Measurements from ENCODE around the gene HINT3.
"Not testable (repeated sequence)": the region's sequence is repeated elsewhere in the genome, so short reads cannot be mapped to it uniquely, and the experiment has no call there.

The HINT3 gene

DNA sequence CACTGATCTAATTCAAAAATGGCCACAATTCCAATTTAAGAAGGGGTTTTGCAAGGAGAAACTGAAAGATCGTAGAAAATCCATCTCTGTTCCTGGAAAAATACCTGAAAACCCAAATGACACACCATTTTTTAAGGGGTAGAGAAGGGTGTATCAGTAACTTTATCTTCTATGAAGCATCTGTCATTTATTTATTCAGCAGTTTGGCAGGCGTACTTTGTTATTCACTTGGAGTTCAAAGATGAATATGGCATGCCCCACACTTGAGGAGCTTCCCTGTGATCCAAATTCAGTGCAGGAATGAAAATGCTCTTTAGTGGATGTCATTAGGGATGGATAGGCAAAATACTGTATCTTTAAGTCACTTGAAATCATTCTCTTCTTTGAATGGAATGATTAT, 7.2 kb downstream of the HINT3 start:
- Histone ChIP-seq H3K27me3 (ENCODE audit: control insufficient read depth, insufficient read depth, low read length) (no peaks in the 10 kb centered on the region), H3K9ac (ENCODE audit: low read depth, low read length) (no peak overlapping the region), H3K4me1 (ENCODE audit: control insufficient read depth, insufficient read depth, low read length) (no peaks in the 10 kb centered on the region), H3K9me3 (ENCODE audit: control insufficient read depth, insufficient read depth, low read length) (no peaks in the 10 kb centered on the region), H3K27ac (ENCODE audit: low read depth, low read length) (no peak overlapping the region), H3K36me3 (ENCODE audit: control insufficient read depth, insufficient read depth, low read length) (peaks cover 3% of the 10 kb centered on the region; the same call in 1 of the 2 replicates), H3K4me3 (ENCODE audit: low read depth, low read length) (no peak overlapping the region)

DNA sequence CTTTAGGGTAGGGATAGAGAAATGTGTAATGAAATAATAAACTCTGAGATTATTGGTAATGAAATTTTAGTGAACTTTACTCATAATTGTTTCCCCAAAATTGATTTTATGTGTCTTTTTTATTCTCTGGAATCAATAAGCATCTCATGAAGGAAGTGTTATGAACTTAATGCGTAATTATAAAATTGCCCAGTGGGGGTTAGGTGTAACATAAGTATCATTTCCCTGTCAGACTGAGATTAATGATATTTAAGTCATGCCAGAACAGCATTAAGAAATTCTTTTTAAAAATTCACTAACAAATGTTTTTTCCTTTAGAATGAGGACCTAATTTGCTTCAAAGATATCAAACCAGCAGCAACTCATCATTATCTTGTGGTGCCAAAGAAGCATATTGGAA, 10.0 kb downstream of the HINT3 start:
- H3K27ac ChIP-seq (ENCODE audit: low read depth, low read length) = no peak overlapping the region
- H3K4me3 ChIP-seq (ENCODE audit: low read depth, low read length) = no peak overlapping the region
- no peaks in the 10 kb centered on the region for H3K9me3 ChIP-seq (ENCODE audit: control insufficient read depth, insufficient read depth, low read length)
- no peak overlapping the region for H3K9ac ChIP-seq (ENCODE audit: low read depth, low read length)
- H3K27me3 ChIP-seq (ENCODE audit: control insufficient read depth, insufficient read depth, low read length) = no peaks in the 10 kb centered on the region
- H3K36me3 ChIP-seq (ENCODE audit: control insufficient read depth, insufficient read depth, low read length) = peaks cover 3% of the 10 kb centered on the region; the same call in 1 of the 2 replicates
- no peaks in the 10 kb centered on the region for H3K4me1 ChIP-seq (ENCODE audit: control insufficient read depth, insufficient read depth, low read length)

DNA sequence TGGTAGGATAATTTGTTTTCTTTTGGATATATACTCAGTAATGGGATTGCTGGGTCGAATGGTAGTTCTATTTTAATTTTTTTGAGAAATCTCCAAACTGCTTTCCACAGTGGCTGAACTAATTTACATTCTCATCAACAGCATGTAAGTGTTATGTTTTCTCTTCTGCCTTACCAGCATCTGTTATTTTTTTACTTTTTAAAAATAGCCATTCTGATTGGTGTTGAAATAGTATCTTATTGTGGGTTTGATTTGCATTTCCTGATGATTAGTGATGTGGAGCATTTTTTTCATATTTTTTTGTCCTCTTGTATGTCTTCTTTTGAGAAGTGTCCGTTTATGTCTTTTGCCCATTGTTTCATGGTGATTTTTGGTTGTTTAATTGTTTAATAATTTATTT, 11.9 kb downstream of the HINT3 start:
- H3K36me3 ChIP-seq (ENCODE audit: control insufficient read depth, insufficient read depth, low read length) = peaks cover 3% of the 10 kb centered on the region; the same call in 1 of the 2 replicates

DNA sequence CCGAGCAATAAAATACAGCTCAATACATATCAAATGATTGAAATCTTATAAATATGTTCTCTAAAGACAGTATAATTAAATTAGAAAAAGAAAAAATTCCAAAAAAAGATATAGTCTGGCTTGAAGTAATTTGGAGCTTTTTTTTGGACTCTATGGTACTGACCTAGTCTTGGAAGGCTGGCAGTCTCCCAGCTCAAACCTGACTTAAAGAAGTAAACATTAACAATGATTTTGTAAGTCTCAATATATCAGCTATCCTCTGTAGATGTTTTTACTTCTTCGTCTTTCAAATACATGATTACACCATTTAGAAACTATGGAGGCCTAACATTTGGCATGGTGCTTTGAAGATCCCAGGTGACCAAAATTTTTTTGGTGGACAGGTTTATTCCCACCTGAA, 14.2 kb downstream of the HINT3 start:
- Histone ChIP-seq H3K27me3 (ENCODE audit: control insufficient read depth, insufficient read depth, low read length) (no peaks in the 10 kb centered on the region), H3K9me3 (ENCODE audit: control insufficient read depth, insufficient read depth, low read length) (no peaks in the 10 kb centered on the region), H3K36me3 (ENCODE audit: control insufficient read depth, insufficient read depth, low read length) (peaks cover 6% of the 10 kb centered on the region; the same call in 1 of the 2 replicates), H3K9ac (ENCODE audit: low read depth, low read length) (no peak overlapping the region), H3K4me1 (ENCODE audit: control insufficient read depth, insufficient read depth, low read length) (no peaks in the 10 kb centered on the region), H3K4me3 (ENCODE audit: low read depth, low read length) (no peak overlapping the region), H3K27ac (ENCODE audit: low read depth, low read length) (no peak overlapping the region)

More for the DNA sequence above, 11.9 kb downstream of the HINT3 start:
- H3K27ac ChIP-seq (ENCODE audit: low read depth, low read length) = no peak overlapping the region
- H3K4me3 ChIP-seq (ENCODE audit: low read depth, low read length) = no peak overlapping the region
- no peaks in the 10 kb centered on the region for H3K9me3 ChIP-seq (ENCODE audit: control insufficient read depth, insufficient read depth, low read length)
- no peaks in the 10 kb centered on the region for H3K27me3 ChIP-seq (ENCODE audit: control insufficient read depth, insufficient read depth, low read length)
- no peaks in the 10 kb centered on the region for H3K4me1 ChIP-seq (ENCODE audit: control insufficient read depth, insufficient read depth, low read length)
- no peak overlapping the region for H3K9ac ChIP-seq (ENCODE audit: low read depth, low read length)

DNA sequence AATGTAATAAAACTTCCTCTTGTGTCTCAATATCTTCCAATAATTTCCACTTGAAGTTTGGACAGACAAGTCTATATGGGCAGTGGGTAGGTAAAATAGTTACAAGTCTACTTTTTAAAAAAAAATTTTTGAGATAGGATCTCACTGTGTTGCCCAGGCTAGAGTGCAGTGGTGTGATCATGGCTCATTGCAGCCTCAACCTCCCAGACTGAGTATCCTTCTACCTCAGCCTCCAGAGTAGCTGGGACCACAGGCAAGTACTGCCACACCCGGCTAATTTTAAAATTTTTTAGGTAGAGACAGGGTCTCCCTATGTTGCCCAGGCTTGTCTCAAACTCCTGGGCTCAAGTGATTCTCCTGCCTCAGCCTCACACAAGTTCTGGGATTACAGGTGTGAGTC, 15.9 kb downstream of the HINT3 start:
- not testable (repeated sequence) for H3K9me3 ChIP-seq (ENCODE audit: control insufficient read depth, insufficient read depth, low read length); H3K27ac ChIP-seq (ENCODE audit: low read depth, low read length); H3K4me3 ChIP-seq (ENCODE audit: low read depth, low read length); H3K36me3 ChIP-seq (ENCODE audit: control insufficient read depth, insufficient read depth, low read length); H3K9ac ChIP-seq (ENCODE audit: low read depth, low read length); H3K27me3 ChIP-seq (ENCODE audit: control insufficient read depth, insufficient read depth, low read length); H3K4me1 ChIP-seq (ENCODE audit: control insufficient read depth, insufficient read depth, low read length)

DNA sequence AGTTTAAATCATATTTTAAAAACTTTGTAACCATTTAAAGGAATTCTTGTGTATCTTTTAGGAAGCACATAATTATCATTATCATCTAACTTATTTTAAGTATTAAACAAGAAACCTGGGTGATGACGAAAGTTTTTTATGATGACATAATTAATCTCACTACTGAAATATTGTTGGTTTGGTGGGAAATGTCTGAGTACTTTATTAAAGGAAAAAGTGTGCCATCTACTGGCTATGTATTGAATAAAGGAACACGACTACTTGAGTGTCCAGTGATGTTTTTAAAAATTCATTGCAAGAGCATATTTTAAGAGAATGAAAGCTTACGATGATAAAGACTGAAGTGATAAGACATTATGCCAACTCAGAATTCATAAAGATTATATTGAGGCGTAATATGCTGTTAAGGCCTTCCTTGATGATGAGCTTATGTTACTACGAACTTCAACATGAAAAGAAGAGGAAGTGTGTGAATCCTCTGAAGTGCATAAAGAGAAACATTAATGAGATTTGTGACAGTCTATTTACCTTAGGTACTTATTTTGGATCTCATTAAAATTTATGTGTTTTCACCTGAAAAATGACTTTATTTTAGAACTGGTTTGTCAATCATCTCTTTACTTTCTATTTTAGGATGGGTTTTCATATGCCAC, 17.8 kb downstream of the HINT3 start:
- Histone ChIP-seq H3K27ac (ENCODE audit: low read depth, low read length) (no peak overlapping the region), H3K36me3 (ENCODE audit: control insufficient read depth, insufficient read depth, low read length) (peaks cover 3% of the 10 kb centered on the region; the same call in 1 of the 2 replicates), H3K27me3 (ENCODE audit: control insufficient read depth, insufficient read depth, low read length) (no peaks in the 10 kb centered on the region), H3K9me3 (ENCODE audit: control insufficient read depth, insufficient read depth, low read length) (no peaks in the 10 kb centered on the region), H3K4me3 (ENCODE audit: low read depth, low read length) (no peak overlapping the region), H3K9ac (ENCODE audit: low read depth, low read length) (no peak overlapping the region), H3K4me1 (ENCODE audit: control insufficient read depth, insufficient read depth, low read length) (no peaks in the 10 kb centered on the region)

DNA sequence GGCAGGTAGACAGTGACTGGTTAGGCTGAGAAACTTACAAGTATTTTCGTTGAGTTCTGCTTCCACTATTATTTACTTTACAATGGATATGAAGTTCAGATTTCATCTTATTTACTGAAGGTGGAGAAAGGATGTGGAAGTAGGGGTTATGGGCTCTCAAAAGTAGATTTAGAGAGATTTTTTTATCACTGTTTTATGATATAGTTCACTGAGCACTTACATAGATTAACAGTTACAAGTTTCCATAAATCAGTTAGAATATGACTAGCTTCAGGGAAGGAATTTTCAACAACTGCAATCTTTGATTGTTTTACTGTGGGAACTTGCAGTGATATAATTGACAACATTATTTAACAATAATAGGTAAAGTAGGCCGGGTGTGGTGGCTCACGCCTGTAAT, 22.5 kb downstream of the HINT3 start:
- H3K27me3 ChIP-seq (ENCODE audit: control insufficient read depth, insufficient read depth, low read length) = no peaks in the 10 kb centered on the region
- H3K4me1 ChIP-seq (ENCODE audit: control insufficient read depth, insufficient read depth, low read length) = peaks cover 5% of the 10 kb centered on the region; the same call in 1 of the 2 replicates
- H3K4me3 ChIP-seq (ENCODE audit: low read depth, low read length) = no peak overlapping the region
- H3K9ac ChIP-seq (ENCODE audit: low read depth, low read length) = no peak overlapping the region
- H3K9me3 ChIP-seq (ENCODE audit: control insufficient read depth, insufficient read depth, low read length) = no peaks in the 10 kb centered on the region
- no peak overlapping the region for H3K27ac ChIP-seq (ENCODE audit: low read depth, low read length)
- H3K36me3 ChIP-seq (ENCODE audit: control insufficient read depth, insufficient read depth, low read length) = peaks cover 3% of the 10 kb centered on the region; the same call in 1 of the 2 replicates

DNA sequence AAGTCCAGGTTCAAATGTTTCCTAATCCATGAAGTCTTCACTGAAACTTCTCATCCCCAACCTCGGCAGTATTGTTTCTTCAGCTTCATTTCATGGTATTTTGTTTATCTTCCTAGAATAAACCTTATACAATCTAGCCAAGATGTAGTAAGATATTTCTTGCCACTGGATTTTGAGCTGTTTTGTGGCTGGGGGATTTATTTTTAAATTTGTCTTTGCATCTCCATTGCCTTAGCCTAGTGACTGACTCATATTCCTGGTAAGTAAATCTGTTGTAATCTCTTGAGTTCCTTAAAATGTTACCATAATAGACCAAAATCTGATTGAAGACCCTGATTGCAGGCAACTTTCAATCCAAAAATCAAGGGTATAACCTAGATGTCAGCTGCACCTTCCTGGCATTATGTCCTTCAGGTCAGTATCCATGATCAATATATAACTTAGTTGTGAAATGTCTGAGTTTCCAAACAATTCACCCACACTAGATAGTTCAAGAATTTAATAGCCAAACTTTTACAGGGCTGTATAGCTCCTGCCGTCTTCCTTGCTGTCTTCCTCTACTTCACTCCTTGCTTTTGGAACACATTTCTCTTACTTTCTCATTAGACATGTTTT, 25.1 kb downstream of the HINT3 start:
- Histone ChIP-seq H3K4me1 (ENCODE audit: control insufficient read depth, insufficient read depth, low read length) (peaks cover 11% of the 10 kb centered on the region; the same call in 1 of the 2 replicates), H3K27ac (ENCODE audit: low read depth, low read length) (no peak overlapping the region), H3K4me3 (ENCODE audit: low read depth, low read length) (no peak overlapping the region), H3K36me3 (ENCODE audit: control insufficient read depth, insufficient read depth, low read length) (no peaks in the 10 kb centered on the region), H3K9me3 (ENCODE audit: control insufficient read depth, insufficient read depth, low read length) (no peaks in the 10 kb centered on the region), H3K27me3 (ENCODE audit: control insufficient read depth, insufficient read depth, low read length) (no peaks in the 10 kb centered on the region), H3K9ac (ENCODE audit: low read depth, low read length) (no peak overlapping the region)

DNA sequence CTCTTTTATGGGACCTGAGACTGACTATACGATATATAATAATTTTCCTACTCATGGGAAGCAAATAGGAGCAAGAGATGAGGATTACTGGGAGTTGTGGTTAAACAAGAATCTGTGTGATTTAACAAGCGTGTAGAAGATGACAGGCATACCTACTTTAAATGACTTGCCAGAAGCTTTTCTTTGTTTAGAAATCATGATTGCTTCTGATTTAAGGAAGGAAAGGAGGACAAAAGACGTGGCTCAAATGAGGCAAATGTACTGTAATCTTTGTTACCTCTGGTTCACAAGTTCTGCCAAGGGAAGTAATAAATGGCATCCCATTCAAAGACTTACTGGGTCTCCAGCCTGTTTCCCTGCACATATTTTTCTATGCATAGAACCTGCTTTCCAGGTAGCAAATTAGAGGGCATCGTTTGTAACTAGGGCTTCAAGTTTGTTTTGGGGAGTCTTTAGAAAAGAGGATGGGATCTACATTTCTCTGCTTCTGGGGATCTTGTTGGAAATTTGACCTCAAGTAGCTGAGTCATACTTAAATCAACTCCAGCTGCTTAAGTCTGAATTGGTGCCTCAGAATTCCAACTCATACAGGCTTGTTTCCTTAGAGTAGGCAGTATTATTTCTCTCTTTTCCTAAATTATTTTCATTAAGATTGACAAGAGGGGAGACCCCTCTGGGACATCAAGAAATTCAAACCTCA, 26.8 kb downstream of the HINT3 start:
- H3K9ac ChIP-seq (ENCODE audit: low read depth, low read length) = peak overlapping the region; percentile 17; the same call in 1 of the 2 replicates
- H3K4me3 ChIP-seq (ENCODE audit: low read depth, low read length) = no peak overlapping the region
- no peak overlapping the region for H3K27ac ChIP-seq (ENCODE audit: low read depth, low read length)
- H3K36me3 ChIP-seq (ENCODE audit: control insufficient read depth, insufficient read depth, low read length) = no peaks in the 10 kb centered on the region
- H3K4me1 ChIP-seq (ENCODE audit: control insufficient read depth, insufficient read depth, low read length) = peaks cover 22% of the 10 kb centered on the region
- no peaks in the 10 kb centered on the region for H3K27me3 ChIP-seq (ENCODE audit: control insufficient read depth, insufficient read depth, low read length)
- no peaks in the 10 kb centered on the region for H3K9me3 ChIP-seq (ENCODE audit: control insufficient read depth, insufficient read depth, low read length)

DNA sequence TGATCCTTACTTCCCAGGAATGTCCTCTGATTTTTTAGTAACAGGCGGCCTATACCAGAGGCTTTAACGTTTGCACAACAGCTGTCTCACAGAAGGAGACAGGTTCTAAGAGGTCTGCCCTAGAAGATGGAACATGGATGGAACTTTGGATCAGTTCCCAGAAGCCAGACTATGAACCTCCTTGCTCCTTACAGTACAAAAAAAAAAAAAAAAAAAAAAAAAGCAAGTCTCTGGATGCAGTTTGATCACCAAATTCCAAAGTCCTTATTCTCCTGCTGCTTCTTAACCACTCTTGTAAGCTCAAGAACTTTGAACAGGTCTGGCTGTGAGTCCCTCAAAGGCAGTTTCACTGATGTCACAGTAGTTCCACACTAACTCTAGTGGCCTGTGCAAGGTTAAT, 27.7 kb downstream of the HINT3 start:
- Histone ChIP-seq H3K36me3 (ENCODE audit: control insufficient read depth, insufficient read depth, low read length) (no peaks in the 10 kb centered on the region), H3K9ac (ENCODE audit: low read depth, low read length) (no peak overlapping the region), H3K4me1 (ENCODE audit: control insufficient read depth, insufficient read depth, low read length) (peaks cover 31% of the 10 kb centered on the region), H3K27ac (ENCODE audit: low read depth, low read length) (no peak overlapping the region), H3K9me3 (ENCODE audit: control insufficient read depth, insufficient read depth, low read length) (no peaks in the 10 kb centered on the region), H3K4me3 (ENCODE audit: low read depth, low read length) (no peak overlapping the region), H3K27me3 (ENCODE audit: control insufficient read depth, insufficient read depth, low read length) (no peaks in the 10 kb centered on the region)

DNA sequence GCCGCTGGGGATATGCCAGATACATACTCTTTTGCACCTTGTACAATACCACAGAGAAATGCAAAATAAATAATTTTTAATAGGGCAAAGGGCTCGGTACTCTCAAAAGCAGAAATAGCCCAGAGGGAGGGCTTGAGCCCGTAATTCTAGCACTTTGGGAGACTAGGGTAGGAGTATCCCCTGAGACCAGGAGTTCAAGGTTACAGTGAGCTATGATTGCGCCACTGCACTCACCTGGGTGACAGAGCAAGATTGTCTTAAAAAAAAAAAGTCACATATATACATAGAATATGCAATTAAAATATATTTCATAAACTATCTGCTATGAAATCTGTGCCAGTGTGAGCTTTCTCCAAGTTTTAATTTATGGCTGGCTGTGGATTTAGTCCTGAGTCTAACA, 29.0 kb downstream of the HINT3 start:
- Histone ChIP-seq H3K36me3 (ENCODE audit: control insufficient read depth, insufficient read depth, low read length) (no peaks in the 10 kb centered on the region), H3K9ac (ENCODE audit: low read depth, low read length) (peak overlapping the region; percentile 94; the same call in 1 of the 2 replicates), H3K27me3 (ENCODE audit: control insufficient read depth, insufficient read depth, low read length) (no peaks in the 10 kb centered on the region), H3K4me1 (ENCODE audit: control insufficient read depth, insufficient read depth, low read length) (peaks cover 43% of the 10 kb centered on the region), H3K9me3 (ENCODE audit: control insufficient read depth, insufficient read depth, low read length) (no peaks in the 10 kb centered on the region), H3K4me3 (ENCODE audit: low read depth, low read length) (peak overlapping the region; percentile 94), H3K27ac (ENCODE audit: low read depth, low read length) (no peak overlapping the region)

Data from HUES48 (cell line).